Hepatocyte (in vitro differentiated cells): ENCODE data around the gene OR8B2. TPM values are rescaled to one million over a fixed set of nuclear protein-coding genes. Genes with fewer than 3 reads are reported as not detected.
"Not testable (repeated sequence)": the region's sequence is repeated elsewhere in the genome, so short reads cannot be mapped to it uniquely, and the experiment has no call there.

Experiments
- DNase-seq: peaks from one replicate; pipeline ENCODE4 v3.0.0-alpha.2; 2016; ENCODE audit warnings: low spot score
- H2AFZ ChIP-seq: fragments of 200-600 bp; sonication (generic); 2 replicates; pipeline ENCODE4 v1.6.0; 2016; ENCODE audit warnings: antibody characterized with exemption, mild to moderate bottlenecking
- H3K27ac ChIP-seq: fragments of 200-600 bp; sonication (generic); 2 replicates; pipeline ENCODE4 v1.5.1; 2016; ENCODE audit warnings: mild to moderate bottlenecking
- H3K27me3 ChIP-seq: fragments of 200-600 bp; sonication (generic); 2 replicates; pipeline ENCODE4 v1.6.1; 2016
- H3K36me3 ChIP-seq: fragments of 200-600 bp; sonication (generic); replicated peaks from 2 replicates; pipeline ENCODE4 v1.5.1; 2016; ENCODE audit warnings: low read depth; ENCODE audit not compliant: insufficient read depth
- H3K4me1 ChIP-seq: fragments of 200-600 bp; sonication (generic); 2 replicates; pipeline ENCODE4 v1.5.1; 2016; ENCODE audit warnings: mild to moderate bottlenecking, moderate library complexity; ENCODE audit not compliant: insufficient read depth
- H3K4me2 ChIP-seq: fragments of 200-600 bp; sonication (generic); 2 replicates; pipeline ENCODE4 v1.6.0; 2016
- H3K4me3 ChIP-seq: fragments of 200-600 bp; sonication (generic); 2 replicates; pipeline ENCODE4 v1.5.1; 2016; ENCODE audit warnings: mild to moderate bottlenecking
- H3K79me2 ChIP-seq: fragments of 200-600 bp; sonication (generic); 2 replicates; pipeline ENCODE4 v1.6.0; 2017; ENCODE audit warnings: mild to moderate bottlenecking
- H3K9me2 ChIP-seq: fragments of 200-600 bp; sonication (generic); replicated peaks from 2 replicates; pipeline ENCODE4 v1.6.0; 2017; ENCODE audit warnings: mild to moderate bottlenecking; ENCODE audit not compliant: insufficient read depth
- H3K9me3 ChIP-seq: fragments of 200-600 bp; sonication (generic); 2 replicates; pipeline ENCODE4 v1.5.1; 2016; ENCODE audit warnings: low read depth, mild to moderate bottlenecking
- H4K20me1 ChIP-seq: fragments of 200-600 bp; sonication (generic); 2 replicates; pipeline ENCODE4 v1.6.0; 2016; ENCODE audit warnings: mild to moderate bottlenecking; ENCODE audit not compliant: insufficient read depth, poor library complexity, severe bottlenecking
- EZH2 ChIP-seq: fragments of 200-600 bp; sonication (generic); IDR thresholded peaks from 2 replicates; pipeline ENCODE4 v1.6.1; 2016; ENCODE audit warnings: antibody characterized with exemption, mild to moderate bottlenecking, borderline replicate concordance
- EZH2phosphoT487 ChIP-seq: fragments of 200-600 bp; sonication (generic); IDR thresholded peaks from one replicate; pipeline ENCODE4 v1.6.1; 2018; ENCODE audit warnings: antibody characterized with exemption, mild to moderate bottlenecking, low read depth, moderate library complexity; ENCODE audit not compliant: unreplicated experiment, severe bottlenecking
- WGBS: methylation state at CpG from one replicate; pipeline ENCODE4 v1.1.6; 2016; ENCODE audit warnings: low lambda C conversion rate; ENCODE audit errors: missing lambda C conversion rate; 5-methylcytosine and 5-hydroxymethylcytosine counted together
- polyA plus RNA-seq: library from polyadenylated mRNA; unstranded; fragments of >200 nt; fragmentation: Nextera tagmentation; extraction: Ambion mirVana; gene quantifications from 2 replicates; pipeline ENCODE4 v1.2.1, GENCODE V29; 2016
- total RNA-seq: library from RNA; depleted of rRNA; stranded (reverse); fragments of >200 nt; gene quantifications from 2 replicates; pipeline ENCODE4 v1.2.3, GENCODE V29; 2014
- TF ChIP-seq, protein P1 (sequence below): fragments of 200-600 bp; sonication (generic); IDR thresholded peaks from 2 replicates; pipeline ENCODE4 v1.5.1; 2016; ENCODE audit warnings: antibody characterized with exemption, mild to moderate bottlenecking; ENCODE audit not compliant: poor library complexity

The OR8B2 gene
- total and polyA plus RNA-seq, 2 experiments from 2014 or later: not detected

DNA sequence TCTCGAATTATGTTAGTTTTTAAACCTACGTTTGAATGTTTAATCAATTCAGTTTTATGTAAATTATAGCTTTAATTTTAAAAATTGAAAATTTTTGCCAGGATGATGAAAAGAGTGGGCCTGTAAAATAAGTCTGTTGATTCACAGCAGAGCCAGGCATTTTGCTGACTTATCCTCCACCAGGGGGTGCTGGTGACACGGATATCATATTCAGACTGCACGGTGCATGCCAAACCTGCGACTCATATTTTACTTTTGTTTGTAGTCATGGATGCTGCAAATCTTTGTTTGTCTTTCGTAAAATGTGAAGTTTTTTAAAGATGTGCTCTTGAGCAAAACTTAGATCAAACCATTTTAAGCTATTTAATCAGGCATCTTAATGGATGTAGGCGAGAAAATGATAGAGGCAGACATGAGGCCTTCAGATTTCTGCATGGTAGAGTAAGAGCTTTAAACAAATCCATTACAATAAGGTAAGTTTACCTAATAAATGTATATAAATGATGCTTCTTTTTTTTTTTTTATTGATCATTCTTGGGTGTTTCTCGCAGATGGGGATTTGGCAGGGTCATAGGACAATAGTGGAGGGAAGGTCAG is 18.1 kb upstream of the OR8B2 start:
- Histone ChIP-seq H3K27ac (no peak overlapping the region), H4K20me1 (no peaks in the 10 kb centered on the region), H2AFZ (no peak overlapping the region), H3K79me2 (no peaks in the 10 kb centered on the region), H3K27me3 (peaks cover 1% of the 10 kb centered on the region), H3K9me3 (no peaks in the 10 kb centered on the region), H3K4me2 (no peak overlapping the region), H3K4me3 (no peak overlapping the region), H3K4me1 (no peaks in the 10 kb centered on the region), H3K9me2 (no peaks in the 10 kb centered on the region), H3K36me3 (no peaks in the 10 kb centered on the region)
- WGBS: 44% methylated on average over 8 of the region's 8 CpGs
- TF ChIP-seq EZH2: no peak
- TF ChIP-seq, protein P1, sequence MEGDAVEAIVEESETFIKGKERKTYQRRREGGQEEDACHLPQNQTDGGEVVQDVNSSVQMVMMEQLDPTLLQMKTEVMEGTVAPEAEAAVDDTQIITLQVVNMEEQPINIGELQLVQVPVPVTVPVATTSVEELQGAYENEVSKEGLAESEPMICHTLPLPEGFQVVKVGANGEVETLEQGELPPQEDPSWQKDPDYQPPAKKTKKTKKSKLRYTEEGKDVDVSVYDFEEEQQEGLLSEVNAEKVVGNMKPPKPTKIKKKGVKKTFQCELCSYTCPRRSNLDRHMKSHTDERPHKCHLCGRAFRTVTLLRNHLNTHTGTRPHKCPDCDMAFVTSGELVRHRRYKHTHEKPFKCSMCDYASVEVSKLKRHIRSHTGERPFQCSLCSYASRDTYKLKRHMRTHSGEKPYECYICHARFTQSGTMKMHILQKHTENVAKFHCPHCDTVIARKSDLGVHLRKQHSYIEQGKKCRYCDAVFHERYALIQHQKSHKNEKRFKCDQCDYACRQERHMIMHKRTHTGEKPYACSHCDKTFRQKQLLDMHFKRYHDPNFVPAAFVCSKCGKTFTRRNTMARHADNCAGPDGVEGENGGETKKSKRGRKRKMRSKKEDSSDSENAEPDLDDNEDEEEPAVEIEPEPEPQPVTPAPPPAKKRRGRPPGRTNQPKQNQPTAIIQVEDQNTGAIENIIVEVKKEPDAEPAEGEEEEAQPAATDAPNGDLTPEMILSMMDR: peak; percentile 76
- peak; percentile 91 for DNase-seq

DNA sequence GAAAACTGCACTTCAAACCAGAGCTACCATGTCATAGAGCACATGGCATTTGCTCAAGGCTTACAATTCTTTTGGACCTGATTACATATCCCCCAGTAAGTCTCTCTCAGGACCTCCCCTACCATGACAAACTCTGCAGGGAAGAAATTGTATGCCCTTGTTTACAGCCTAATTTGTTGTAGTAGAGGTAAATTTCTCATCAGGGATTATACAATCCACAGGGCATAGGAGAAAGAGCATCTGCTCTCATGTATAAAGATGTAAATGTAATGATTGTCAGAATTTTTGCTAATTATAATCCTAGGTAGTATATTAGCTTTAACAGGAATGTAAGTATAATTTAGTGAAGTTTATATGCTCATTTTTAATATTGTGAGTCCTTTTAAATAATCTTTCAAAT is 14.6 kb upstream of the OR8B2 start, which contains the start of gene OR8B3:
TSS of gene OR8B3 (minus strand) at position 101 of the 400 bp plus-strand sequence. CDS start 1,673 bp downstream, outside the sequence.
- no peaks in the 10 kb centered on the region for H3K79me2 ChIP-seq
- no peak within 1 kb of the TSS for H3K27ac ChIP-seq
- H3K9me3 ChIP-seq: no peaks in the 10 kb centered on the region
- DNase-seq: no peak
- H3K4me1 ChIP-seq: no peaks in the 10 kb centered on the region
- H3K27me3 ChIP-seq: no peaks in the 10 kb centered on the region
- no peaks in the 10 kb centered on the region for H3K9me2 ChIP-seq
- no peak within 1 kb of the TSS for H2AFZ ChIP-seq
- no peak within 1 kb of the TSS for H3K4me2 ChIP-seq
- H4K20me1 ChIP-seq: no peaks in the 10 kb centered on the region
- TF ChIP-seq, protein P1: no peak
- TF ChIP-seq EZH2phosphoT487 (no peak), EZH2 (no peak)
- H3K36me3 ChIP-seq: no peaks in the 10 kb centered on the region
- H3K4me3 ChIP-seq: no peak within 1 kb of the TSS

DNA sequence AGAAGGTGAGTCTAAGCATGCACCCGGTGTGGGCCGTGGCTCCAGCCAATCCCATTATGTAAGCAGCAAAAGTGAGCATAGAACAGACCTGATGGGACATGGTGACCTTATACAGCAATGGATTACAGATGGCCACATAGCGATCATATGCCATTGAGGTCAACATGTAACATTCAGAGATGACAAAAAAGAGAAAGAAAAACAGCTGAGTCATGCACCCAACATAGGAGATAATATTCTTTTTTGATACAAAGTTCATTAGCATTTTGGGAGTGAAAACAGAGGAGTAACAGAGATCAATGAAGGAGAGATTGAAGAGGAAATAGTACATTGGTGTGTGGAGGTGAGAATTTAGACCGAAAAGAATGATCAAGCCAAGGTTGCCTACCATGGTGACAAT is 12.5 kb upstream of the OR8B2 start:
- H3K27me3 ChIP-seq, H3K9me2 ChIP-seq, H3K4me3 ChIP-seq, H3K4me2 ChIP-seq, H3K4me1 ChIP-seq, H2AFZ ChIP-seq, H3K9me3 ChIP-seq, H3K79me2 ChIP-seq, DNase-seq, H3K27ac ChIP-seq, H3K36me3 ChIP-seq, H4K20me1 ChIP-seq: not testable (repeated sequence)
- WGBS: 86% methylated on average over 2 of the region's 4 CpGs

DNA sequence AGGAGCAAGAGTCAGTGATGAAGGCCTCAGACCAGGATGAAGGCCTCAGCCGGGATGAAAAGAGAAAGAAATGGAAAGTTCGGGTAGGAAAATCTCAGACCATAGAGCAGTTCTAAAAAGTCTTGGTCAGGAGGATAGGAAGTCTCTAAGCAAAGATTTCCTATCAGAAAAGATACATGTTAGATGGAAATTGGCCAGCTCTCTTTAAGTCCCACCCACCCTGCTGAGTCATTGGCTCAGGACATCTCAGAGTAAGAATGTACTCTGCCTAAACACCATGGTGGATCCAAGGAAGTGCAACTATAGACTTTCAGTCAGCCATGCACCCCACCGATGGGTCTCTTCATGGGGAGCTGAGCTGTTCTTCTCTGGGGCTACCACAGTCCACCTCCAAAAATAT is 10.1 kb upstream of the OR8B2 start:
- H3K79me2 ChIP-seq: no peaks in the 10 kb centered on the region
- no peaks in the 10 kb centered on the region for H3K4me1 ChIP-seq
- no peak overlapping the region for H3K4me2 ChIP-seq
- no peak overlapping the region for H3K4me3 ChIP-seq
- H3K27ac ChIP-seq: no peak overlapping the region
- 84% methylated on average over 3 of the region's 3 CpGs for WGBS
- no peak for DNase-seq
- no peaks in the 10 kb centered on the region for H3K9me2 ChIP-seq
- H3K27me3 ChIP-seq: no peaks in the 10 kb centered on the region
- no peaks in the 10 kb centered on the region for H4K20me1 ChIP-seq
- no peaks in the 10 kb centered on the region for H3K36me3 ChIP-seq
- no peak for TF ChIP-seq EZH2phosphoT487
- TF ChIP-seq, protein P1: no peak
- no peak for TF ChIP-seq EZH2
- H2AFZ ChIP-seq: no peak overlapping the region
- H3K9me3 ChIP-seq: no peaks in the 10 kb centered on the region

DNA sequence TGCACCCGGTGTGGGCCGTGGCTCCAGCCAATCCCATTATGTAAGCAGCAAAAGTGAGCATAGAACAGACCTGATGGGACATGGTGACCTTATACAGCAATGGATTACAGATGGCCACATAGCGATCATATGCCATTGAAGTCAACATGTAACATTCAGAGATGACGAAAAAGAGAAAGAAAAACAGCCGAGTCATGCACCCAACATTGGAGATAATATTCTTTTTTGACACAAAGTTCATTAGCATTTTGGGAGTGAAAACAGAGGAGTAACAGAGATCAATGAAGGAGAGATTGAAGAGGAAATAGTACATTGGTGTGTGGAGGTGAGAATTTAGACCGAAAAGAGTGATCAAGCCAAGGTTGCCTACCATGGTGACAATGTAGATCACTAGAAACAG is 1.4 kb downstream of the OR8B2 start:
- H3K36me3 ChIP-seq, H4K20me1 ChIP-seq, H3K9me2 ChIP-seq, H3K4me2 ChIP-seq, H3K4me1 ChIP-seq, H3K4me3 ChIP-seq, H3K27ac ChIP-seq, H3K27me3 ChIP-seq, H3K9me3 ChIP-seq, H2AFZ ChIP-seq, DNase-seq, H3K79me2 ChIP-seq: not testable (repeated sequence)
- WGBS: 92% methylated on average over 4 of the region's 6 CpGs
